ENCODE measurements around the gene CD163L1.

CD163L1 gene

DNA sequence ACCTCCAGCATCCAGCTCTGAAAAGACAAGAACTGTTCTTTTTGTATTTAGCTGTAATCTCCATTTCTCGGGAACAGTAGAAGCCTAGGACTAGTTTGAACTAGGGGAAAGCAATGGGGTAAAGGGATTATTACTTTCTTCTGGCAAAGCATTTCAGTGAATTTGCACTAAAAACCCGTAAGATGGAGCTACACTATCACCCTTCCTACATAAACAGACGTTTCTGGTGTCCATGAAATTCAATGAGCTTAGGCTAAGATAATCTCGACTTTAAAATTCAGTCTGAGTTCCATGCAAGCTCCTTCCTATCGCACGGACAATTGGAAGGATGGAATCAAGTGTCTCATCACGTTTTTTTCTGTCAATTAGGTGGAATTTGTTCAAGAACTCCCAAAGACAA, 116.0 kb downstream of the CD163L1 start:
- Histone ChIP-seq H3K9ac (ENCODE audit: insufficient read length, low read depth) (no peak overlapping the region), H3K4me1 (ENCODE audit: insufficient read depth, insufficient read length) (no peaks in the 10 kb centered on the region), H3K36me3 (ENCODE audit: insufficient read depth, insufficient read length, low read length) (no peaks in the 10 kb centered on the region), H3K4me3 (ENCODE audit: insufficient read length, low read depth) (no peak overlapping the region), H3K27me3 (ENCODE audit: insufficient read depth, insufficient read length) (no peaks in the 10 kb centered on the region), H3K9me3 (ENCODE audit: insufficient read depth, low read length) (peaks cover 22% of the 10 kb centered on the region)
- no peak for DNase-seq (ENCODE audit: low read depth, low spot score)
- TF ChIP-seq SUZ12 (IDR thresholded peaks at IDR 0.05; ENCODE audit: extremely low read depth, insufficient read depth, insufficient read length) (no peak), YY1 (IDR thresholded peaks at IDR 0.05; ENCODE audit: insufficient read depth, insufficient read length) (no peak), ZNF274 (IDR thresholded peaks at IDR 0.05; ENCODE audit: low read depth, low read length) (no peak)

DNA sequence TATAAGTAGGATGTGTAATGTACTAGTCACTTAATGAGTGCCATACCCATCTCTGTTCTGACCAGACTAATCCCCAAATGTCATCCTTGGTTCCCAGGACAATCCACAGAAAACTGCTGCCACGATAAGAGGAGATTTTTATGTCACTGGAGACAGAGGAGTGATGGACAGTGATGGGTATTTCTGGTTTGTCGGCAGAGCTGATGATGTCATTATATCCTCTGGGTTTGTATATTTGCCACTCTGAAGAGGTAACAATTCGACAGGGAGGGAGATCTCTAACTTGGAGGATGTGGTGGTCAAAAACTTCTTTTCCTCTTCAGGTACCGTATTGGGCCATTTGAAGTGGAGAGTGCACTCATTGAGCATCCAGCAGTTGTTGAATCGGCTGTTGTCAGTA, 119.8 kb downstream of the CD163L1 start:
- TF ChIP-seq ZNF274 (IDR thresholded peaks at IDR 0.05; ENCODE audit: low read depth, low read length), result no peak
- no peak for TF ChIP-seq SUZ12 (IDR thresholded peaks at IDR 0.05; ENCODE audit: extremely low read depth, insufficient read depth, insufficient read length)
- no peak for DNase-seq (ENCODE audit: low read depth, low spot score)
- Histone ChIP-seq H3K36me3 (ENCODE audit: insufficient read depth, insufficient read length, low read length) (no peaks in the 10 kb centered on the region), H3K27me3 (ENCODE audit: insufficient read depth, insufficient read length) (no peaks in the 10 kb centered on the region), H3K9me3 (ENCODE audit: insufficient read depth, low read length) (no peaks in the 10 kb centered on the region; the same call in 1 of the 2 replicates), H3K9ac (ENCODE audit: insufficient read length, low read depth) (no peak overlapping the region), H3K4me1 (ENCODE audit: insufficient read depth, insufficient read length) (no peaks in the 10 kb centered on the region), H3K4me3 (ENCODE audit: insufficient read length, low read depth) (no peak overlapping the region)

DNA sequence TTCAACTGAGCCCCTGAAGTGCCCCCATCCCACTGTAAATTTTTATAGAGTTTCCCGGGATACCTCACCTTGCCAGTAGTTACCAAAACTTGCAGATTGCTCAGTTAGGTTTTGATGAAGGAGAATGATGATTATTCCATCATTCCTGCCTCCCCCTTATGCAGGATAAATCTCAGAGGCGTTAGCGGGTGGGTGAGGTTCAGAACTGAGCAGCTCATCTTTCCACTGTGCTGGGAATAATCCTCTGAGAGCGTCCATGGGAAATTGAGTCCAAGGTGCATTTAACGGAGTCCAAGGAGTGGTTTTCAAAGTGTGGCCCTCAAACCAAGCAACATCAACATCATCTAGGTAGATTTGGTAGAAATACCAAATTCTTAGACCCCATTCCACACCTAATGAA, 121.4 kb downstream of the CD163L1 start:
- no peaks in the 10 kb centered on the region for H3K27me3 ChIP-seq (ENCODE audit: insufficient read depth, insufficient read length)
- TF ChIP-seq ZNF274 (IDR thresholded peaks at IDR 0.05; ENCODE audit: low read depth, low read length), result no peak
- TF ChIP-seq SUZ12 (IDR thresholded peaks at IDR 0.05; ENCODE audit: extremely low read depth, insufficient read depth, insufficient read length), result no peak
- TF ChIP-seq YY1 (IDR thresholded peaks at IDR 0.05; ENCODE audit: insufficient read depth, insufficient read length), result no peak
- no peak overlapping the region for H3K4me3 ChIP-seq (ENCODE audit: insufficient read length, low read depth)
- no peaks in the 10 kb centered on the region for H3K36me3 ChIP-seq (ENCODE audit: insufficient read depth, insufficient read length, low read length)
- no peak overlapping the region for H3K9ac ChIP-seq (ENCODE audit: insufficient read length, low read depth)
- no peaks in the 10 kb centered on the region for H3K9me3 ChIP-seq (ENCODE audit: insufficient read depth, low read length)
- no peak for DNase-seq (ENCODE audit: low read depth, low spot score)
- H3K4me1 ChIP-seq (ENCODE audit: insufficient read depth, insufficient read length), result no peaks in the 10 kb centered on the region

DNA sequence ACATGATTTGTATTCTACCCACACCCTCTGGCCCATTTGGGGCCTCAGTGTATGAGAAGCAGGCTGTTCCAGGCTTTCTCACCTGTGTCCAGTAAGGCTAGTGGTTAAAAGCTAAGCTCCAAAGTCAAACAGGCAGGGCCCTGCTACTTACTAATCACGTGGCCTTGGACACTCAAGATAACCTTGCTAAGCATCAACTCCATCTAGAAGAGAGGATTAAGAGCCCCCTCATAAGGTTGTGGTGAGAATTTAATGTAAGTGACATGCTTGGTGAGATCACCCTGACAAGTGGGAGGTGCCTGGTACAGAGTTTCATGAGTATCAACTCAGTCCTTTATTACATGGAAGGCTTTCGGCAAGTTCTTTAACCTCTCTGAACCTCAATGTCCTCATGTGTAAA, 122.3 kb downstream of the CD163L1 start:
- TF ChIP-seq YY1 (IDR thresholded peaks at IDR 0.05; ENCODE audit: insufficient read depth, insufficient read length), result no peak
- no peak overlapping the region for H3K4me3 ChIP-seq (ENCODE audit: insufficient read length, low read depth)
- no peaks in the 10 kb centered on the region for H3K4me1 ChIP-seq (ENCODE audit: insufficient read depth, insufficient read length)
- H3K9me3 ChIP-seq (ENCODE audit: insufficient read depth, low read length), result no peaks in the 10 kb centered on the region
- H3K9ac ChIP-seq (ENCODE audit: insufficient read length, low read depth), result no peak overlapping the region
- no peaks in the 10 kb centered on the region for H3K27me3 ChIP-seq (ENCODE audit: insufficient read depth, insufficient read length)
- no peaks in the 10 kb centered on the region for H3K36me3 ChIP-seq (ENCODE audit: insufficient read depth, insufficient read length, low read length)
- no peak for DNase-seq (ENCODE audit: low read depth, low spot score)

DNA sequence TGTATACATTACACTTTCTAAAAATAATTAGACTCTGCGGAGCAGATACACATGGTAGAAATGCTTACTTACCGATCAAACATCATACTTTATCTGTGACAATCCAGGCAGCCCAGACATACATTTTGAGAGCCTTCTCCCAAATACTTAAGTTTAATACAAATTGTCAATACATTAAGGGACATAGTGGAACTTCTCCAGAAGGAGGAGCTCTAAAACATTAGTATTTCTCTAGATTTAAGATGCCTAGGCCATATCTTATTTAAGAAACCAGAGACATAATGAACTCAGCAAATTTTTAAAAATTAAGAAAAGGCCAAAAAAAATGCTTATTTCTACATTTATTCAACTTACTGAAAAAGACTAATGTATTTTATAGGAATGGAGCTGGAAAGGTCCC, 124.0 kb downstream of the CD163L1 start:
- H3K4me1 ChIP-seq (ENCODE audit: insufficient read depth, insufficient read length), result no peaks in the 10 kb centered on the region
- H3K9me3 ChIP-seq (ENCODE audit: insufficient read depth, low read length), result no peaks in the 10 kb centered on the region

DNA sequence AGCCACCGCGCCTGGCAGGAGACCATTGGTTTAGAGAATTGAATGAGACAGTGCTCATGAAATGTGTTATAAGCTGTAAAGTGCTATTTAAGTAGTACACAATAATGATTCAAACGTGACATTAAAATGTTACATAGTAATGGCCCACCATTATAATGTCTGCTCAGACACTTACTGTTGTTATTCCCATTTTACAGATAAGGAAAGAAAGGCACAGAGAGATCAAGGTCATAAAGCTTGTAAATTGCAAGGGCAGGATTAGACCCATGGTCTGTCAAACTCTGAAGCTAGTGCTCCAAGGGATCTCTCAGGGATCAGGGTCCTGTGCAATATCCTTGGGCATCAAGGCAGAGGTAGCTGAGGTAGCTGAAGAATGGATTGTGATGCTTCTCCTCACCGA, 133.9 kb downstream of the CD163L1 start:
- TF ChIP-seq YY1 (IDR thresholded peaks at IDR 0.05; ENCODE audit: insufficient read depth, insufficient read length), result no peak
- no peak for TF ChIP-seq ZNF274 (IDR thresholded peaks at IDR 0.05; ENCODE audit: low read depth, low read length)
- no peak for TF ChIP-seq SUZ12 (IDR thresholded peaks at IDR 0.05; ENCODE audit: extremely low read depth, insufficient read depth, insufficient read length)
- H3K9ac ChIP-seq (ENCODE audit: insufficient read length, low read depth), result no peak overlapping the region

More for the DNA sequence above, 124.0 kb downstream of the CD163L1 start:
- DNase-seq (ENCODE audit: low read depth, low spot score), result no peak
- TF ChIP-seq YY1 (IDR thresholded peaks at IDR 0.05; ENCODE audit: insufficient read depth, insufficient read length), result no peak
- TF ChIP-seq ZNF274 (IDR thresholded peaks at IDR 0.05; ENCODE audit: low read depth, low read length), result no peak
- TF ChIP-seq SUZ12 (IDR thresholded peaks at IDR 0.05; ENCODE audit: extremely low read depth, insufficient read depth, insufficient read length), result no peak
- H3K36me3 ChIP-seq (ENCODE audit: insufficient read depth, insufficient read length, low read length), result no peaks in the 10 kb centered on the region
- no peaks in the 10 kb centered on the region for H3K27me3 ChIP-seq (ENCODE audit: insufficient read depth, insufficient read length)
- H3K4me3 ChIP-seq (ENCODE audit: insufficient read length, low read depth), result no peak overlapping the region
- no peak overlapping the region for H3K9ac ChIP-seq (ENCODE audit: insufficient read length, low read depth)

More for the DNA sequence above, 133.9 kb downstream of the CD163L1 start:
- Histone ChIP-seq H3K27me3 (ENCODE audit: insufficient read depth, insufficient read length) (no peaks in the 10 kb centered on the region), H3K9me3 (ENCODE audit: insufficient read depth, low read length) (no peaks in the 10 kb centered on the region), H3K4me3 (ENCODE audit: insufficient read length, low read depth) (no peak overlapping the region), H3K36me3 (ENCODE audit: insufficient read depth, insufficient read length, low read length) (no peaks in the 10 kb centered on the region), H3K4me1 (ENCODE audit: insufficient read depth, insufficient read length) (no peaks in the 10 kb centered on the region)
- DNase-seq (ENCODE audit: low read depth, low spot score), result no peak
